ENCODE results near the gene IER5L.

GRCh38 chr9:129182122-129182521 lies 4.1 kb upstream of the IER5L start:
- TF ChIP-seq ZBTB7A (tag by site-specific recombination; IDR thresholded peaks at IDR 0.05; ENCODE audit: low read depth): no peak
- no peak for TF ChIP-seq ZNF169 (tag by site-specific recombination; IDR thresholded peaks at IDR 0.05)
- TF ChIP-seq CTCF (tag by site-specific recombination; IDR thresholded peaks at IDR 0.05): no peak
- TF ChIP-seq ZNF433 (tag by site-specific recombination; IDR thresholded peaks at IDR 0.05; ENCODE audit: low read depth): no peak
- TF ChIP-seq ZNF121 (tag by site-specific recombination; IDR thresholded peaks at IDR 0.05): no peak
- no peak for TF ChIP-seq ZNF747 (tag by site-specific recombination; IDR thresholded peaks at IDR 0.05)
- TF ChIP-seq ZBTB21 (tag by site-specific recombination; IDR thresholded peaks at IDR 0.05): no peak
- TF ChIP-seq ZNF175 (tag by site-specific recombination; IDR thresholded peaks at IDR 0.05): no peak
- no peak for TF ChIP-seq REST (tag by site-specific recombination; IDR thresholded peaks at IDR 0.05)
- TF ChIP-seq REPIN1 (tag by site-specific recombination; IDR thresholded peaks at IDR 0.05; ENCODE audit: low read depth): no peak
- TF ChIP-seq ZSCAN5A (tag by site-specific recombination; IDR thresholded peaks at IDR 0.05): no peak
